H1 (cell line): Measurements from ENCODE around the gene GP1BB. TPM values are rescaled to one million over a fixed set of nuclear protein-coding genes. Genes with fewer than 3 reads are reported as not detected.

Experiments
- CEBPB ChIP-seq: IDR thresholded peaks from 2 replicates; pipeline ENCODE4 v1.6.1; 2012; ENCODE audit warnings: low read depth, low read length
- CHD7 ChIP-seq: fragments of 300-600 bp; sonication (generic); IDR thresholded peaks from 2 replicates; pipeline ENCODE4 v1.7.1; 2012; ENCODE audit warnings: low read length, moderate library complexity, mild to moderate bottlenecking, inconsistent platforms; ENCODE audit not compliant: insufficient replicate concordance
- HDAC2 ChIP-seq, 2 experiments: fragments of 300-600 bp in 1 of 2; sonication (generic) in 1 of 2; IDR thresholded peaks; 2 replicates each; pipeline ENCODE4 v1.6.1; 2011 to 2012; ENCODE audit warnings: low read depth in 2 of 2, low read length in 2 of 2, mild to moderate bottlenecking in 2 of 2, moderate library complexity in 2 of 2, borderline replicate concordance in 1 of 2, inconsistent platforms in 1 of 2
- NANOG ChIP-seq: IDR thresholded peaks from 2 replicates; pipeline ENCODE4 v1.6.1; 2011; ENCODE audit warnings: low read length, low read depth, mild to moderate bottlenecking, inconsistent platforms; ENCODE audit not compliant: insufficient read depth, poor library complexity, severe bottlenecking
- NRF1 ChIP-seq: IDR thresholded peaks from 2 replicates; pipeline ENCODE4 v1.6.1; 2011; ENCODE audit warnings: mild to moderate bottlenecking, low read depth, low read length, improper control_type of control experiment
- RXRA ChIP-seq: IDR thresholded peaks from 2 replicates; pipeline ENCODE4 v1.6.1; 2011; ENCODE audit warnings: low read depth, mild to moderate bottlenecking, low read length, moderate library complexity; ENCODE audit not compliant: insufficient read depth
- polyA plus RNA-seq, 7 experiments: library from polyadenylated mRNA; depleted of rRNA in 3 of 7; stranded (reverse) in 5 of 7; unstranded in 2 of 7; fragments of >200 nt in 5 of 7; fragments of 200-250 nt in 2 of 7; gene quantifications; 1 replicate in 5 of 7; 2 replicates in 1 of 7; 4 replicates in 1 of 7; pipeline versions ENCODE4 v1.2.1 to v1.2.3, GENCODE V29; 2011 to 2013; ENCODE audit warnings: missing spikeins in 2 of 7, mixed read lengths in 2 of 7
- total RNA-seq: library from RNA; stranded (reverse); fragmentation: NEBNext Ultra II Directional; extraction: Animal tissue kit (Norgen Biotek cat#: 25700); gene quantifications from 2 replicates; pipeline ENCODE4 v1.2.1, GENCODE V29; 2021

The GP1BB gene
- total and polyA plus RNA-seq, 2 of the 8 experiments (the other 6 are each of a cell fraction or from before 2014, with no cell fraction given): 0.36 TPM; not detected in 1

- TF ChIP-seq CHD7 (no peak), NANOG (no peak), NRF1 (no peak), CEBPB (no peak), HDAC2 (IDR thresholded peaks at IDR 0.05; ENCODE audit: borderline replicate concordance in 1 of 2, low read depth in 2 of 2, low read length in 2 of 2) (no peak), RXRA (no peak)
These were observed 28.6 kb upstream of the GP1BB start (continued) for GRCh38 chr22:19694696-19695095.
